ENCODE results near the gene ACSM2B. TPM values are rescaled to one million over a fixed set of nuclear protein-coding genes. Genes with fewer than 3 reads are reported as not detected.

Gene ACSM2B
- total and polyA plus RNA-seq, 2 of the 4 experiments (the other 2 are of a cell fraction), result not detected

GRCh38 chr16:20610892-20611349 is 34.8 kb upstream of the ACSM2B start:
- in situ Hi-C loops (cut with MboI; ENCODE audit: low sequenced_read_pairs), result no loop called here
- no peak overlapping the region for H2BK15ac ChIP-seq (ENCODE audit: low read depth, low read length)
- peaks cover 45% of the 10 kb centered on the region for H3K9me3 ChIP-seq (ENCODE audit: control insufficient read depth, insufficient read depth, low read length)
- H3K27ac ChIP-seq (ENCODE audit: insufficient read depth, low read length), result no peak overlapping the region
- H4K8ac ChIP-seq (ENCODE audit: low read depth in 2 of 2, low read length in 2 of 2), result no peak overlapping the region
- ChIA-PET POLR2A (ENCODE audit: unreplicated experiment) (no interaction called here), CTCF (no interaction called here)
- H3K4me3 ChIP-seq (ENCODE audit: insufficient read depth, low read depth, low read length), result no peak overlapping the region
- H3K4ac ChIP-seq (ENCODE audit: low read depth, low read length), result no peak overlapping the region
- no TSS peak for BruUV-seq (replicated peaks)
- intact Hi-C loops (cut with micrococcal nuclease), result no loop called here
- no peak overlapping the region for H3K56ac ChIP-seq (ENCODE audit: extremely low read depth, insufficient read depth, low read length)
- no peak overlapping the region for H2BK5ac ChIP-seq (ENCODE audit: low read depth, low read length, poor library complexity, severe bottlenecking)
- H2BK20ac ChIP-seq (ENCODE audit: low read depth, low read length), result no peak overlapping the region
- no peak for ATAC-seq (ENCODE audit: low read depth)
- no peaks in the 10 kb centered on the region for H3K79me1 ChIP-seq (ENCODE audit: low read depth in 1 of 2, low read length in 2 of 2)
- WGBS, 2 experiments (ENCODE audit: extremely low coverage in 2 of 2, insufficient read length in 1 of 2), result 23% methylated on average over 3 of the region's 4 CpGs; no CpG with 5 or more reads in 1 of the 2 experiments
- H4K91ac ChIP-seq (ENCODE audit: insufficient read depth, low read depth, low read length), result no peak overlapping the region
- no peaks in the 10 kb centered on the region for H3K4me1 ChIP-seq (ENCODE audit: control insufficient read depth, insufficient read depth, low read length)
- TF ChIP-seq MAFK (IDR thresholded peaks at IDR 0.05; ENCODE audit: low read depth, low read length), result no peak
- no peak for TF ChIP-seq MAZ (IDR thresholded peaks at IDR 0.05; ENCODE audit: borderline replicate concordance, low read depth, low read length)
- no peaks in the 10 kb centered on the region for H4K20me1 ChIP-seq (ENCODE audit: insufficient read depth, low read length)
- H4K5ac ChIP-seq (ENCODE audit: low read depth, low read length), result no peak overlapping the region
- no peak overlapping the region for H2AK5ac ChIP-seq (ENCODE audit: low read depth, low read length)
- dilution Hi-C loops (cut with HindIII; ENCODE audit: low sequenced_read_pairs, unreplicated experiment), result no loop called here
- no peaks in the 10 kb centered on the region for H3K27me3 ChIP-seq (ENCODE audit: control insufficient read depth, insufficient read depth, low read length)
- no peak overlapping the region for H2AFZ ChIP-seq (replicated peaks; ENCODE audit: low read length, poor library complexity)
- H3K9me1 ChIP-seq (ENCODE audit: insufficient read depth, low read length), result no peaks in the 10 kb centered on the region
- H3K9ac ChIP-seq (ENCODE audit: low read depth, low read length), result no peak overlapping the region
- H3K23ac ChIP-seq (ENCODE audit: low read depth, low read length), result no peak overlapping the region
- H2BK120ac ChIP-seq (ENCODE audit: low read depth, low read length), result no peak overlapping the region
- no peak overlapping the region for H3K18ac ChIP-seq (ENCODE audit: low read depth, low read length)
- no peak overlapping the region for H3K14ac ChIP-seq (replicated peaks; ENCODE audit: low read depth, low read length)
- H3K4me2 ChIP-seq (ENCODE audit: low read depth, low read length), result no peak overlapping the region
- H2AK9ac ChIP-seq (replicated peaks; ENCODE audit: low read depth, low read length, poor library complexity), result no peak overlapping the region
- DNase-seq, result no peak
- no peaks in the 10 kb centered on the region for H3K36me3 ChIP-seq (ENCODE audit: control insufficient read depth, insufficient read depth, low read length)
